SU-DHL-6 (cell line): ENCODE results near the gene RTRAF.

Experiments used
- H2AFZ ChIP-seq: fragments of 200-600 bp; sonication (generic); 2 replicates; pipeline ENCODE4 v1.6.1; 2014; ENCODE audit warnings: low read depth, mild to moderate bottlenecking, moderate library complexity, mixed read lengths, antibody characterized with exemption, low read length; ENCODE audit not compliant: severe bottlenecking
- H3F3A ChIP-seq: fragments of 200-600 bp; shearing (Covaris generic); 2 replicates; pipeline ENCODE4 v1.6.0; 2016; ENCODE audit warnings: antibody characterized with exemption, mild to moderate bottlenecking; ENCODE audit not compliant: insufficient read depth
- H3K27ac ChIP-seq: fragments of 200-600 bp; sonication (generic); 2 replicates; pipeline ENCODE4 v1.5.1; 2016; ENCODE audit warnings: low read depth, mild to moderate bottlenecking, low read length, moderate library complexity, mixed read lengths
- H3K27me3 ChIP-seq: fragments of 200-600 bp; sonication (generic), shearing (Covaris generic); 2 replicates; pipeline ENCODE4 v1.6.0; 2014; ENCODE audit warnings: mild to moderate bottlenecking, low read length
- H3K36me3 ChIP-seq: fragments of 200-600 bp; sonication (generic); 2 replicates; pipeline ENCODE4 v1.6.1; 2014; ENCODE audit warnings: mild to moderate bottlenecking, low read length, mixed read lengths
- H3K4me2 ChIP-seq: fragments of 300-600, 200-600 bp; shearing (Covaris generic), sonication (generic); 2 replicates; pipeline ENCODE4 v1.6.0; 2014; ENCODE audit warnings: low read length, low read depth, mild to moderate bottlenecking; ENCODE audit not compliant: poor library complexity, severe bottlenecking
- H3K4me3 ChIP-seq: fragments of 200-600 bp; sonication (generic); 2 replicates; pipeline ENCODE4 v1.5.1; 2014; ENCODE audit warnings: antibody characterized with exemption, low read length, mild to moderate bottlenecking, mixed read lengths; ENCODE audit not compliant: insufficient read depth, poor library complexity, severe bottlenecking
- H3K79me2 ChIP-seq: fragments of 200-600 bp; sonication (generic); 2 replicates; pipeline ENCODE4 v1.6.1; 2014; ENCODE audit warnings: mild to moderate bottlenecking, low read length, moderate library complexity; ENCODE audit not compliant: insufficient read depth
- H3K9ac ChIP-seq: fragments of 200-600 bp; sonication (generic); 2 replicates; pipeline ENCODE4 v1.7.0; 2014; ENCODE audit warnings: mild to moderate bottlenecking, low read length
- H3K9me2 ChIP-seq: fragments of 200-600 bp; sonication (generic); replicated peaks from 2 replicates; pipeline ENCODE4 v1.6.1; 2014; ENCODE audit warnings: low read length; ENCODE audit not compliant: insufficient read depth
- H3K9me3 ChIP-seq: fragments of 200-600 bp; sonication (generic); 2 replicates; pipeline ENCODE4 v1.6.1; 2014; ENCODE audit warnings: low read length, mixed read lengths; ENCODE audit not compliant: insufficient read depth
- H4K20me1 ChIP-seq: fragments of 200-600 bp; sonication (generic); 2 replicates; pipeline ENCODE4 v1.6.1; 2014; ENCODE audit warnings: low read depth, mild to moderate bottlenecking, antibody characterized with exemption, low read length, moderate library complexity, mixed read lengths
- CTCF ChIP-seq: fragments of 200-600 bp; sonication (generic); IDR thresholded peaks from one replicate; pipeline ENCODE4 v1.5.1; 2017; ENCODE audit warnings: antibody characterized with exemption, mild to moderate bottlenecking, low read length, moderate library complexity; ENCODE audit not compliant: insufficient read depth, poor library complexity, severe bottlenecking
- EZH2phosphoT487 ChIP-seq: fragments of 200-600 bp; sonication (generic), shearing (Covaris generic); conservative IDR thresholded peaks from 2 replicates; pipeline ENCODE4 v1.6.1; 2018; ENCODE audit warnings: mild to moderate bottlenecking, antibody characterized with exemption, low read length, moderate library complexity, mixed read lengths

RTRAF gene

GRCh38 chr14:52026017-52026660, 36.8 kb downstream of the RTRAF start:
- Histone ChIP-seq H3K79me2 (no peaks in the 10 kb centered on the region), H3K9me3 (no peaks in the 10 kb centered on the region), H3K9me2 (no peaks in the 10 kb centered on the region), H4K20me1 (no peaks in the 10 kb centered on the region), H3F3A (no peaks in the 10 kb centered on the region), H3K9ac (no peak overlapping the region), H3K4me2 (no peak overlapping the region), H3K27ac (no peak overlapping the region), H3K27me3 (no peaks in the 10 kb centered on the region), H2AFZ (no peak overlapping the region), H3K36me3 (no peaks in the 10 kb centered on the region), H3K4me3 (no peak overlapping the region)
- TF ChIP-seq CTCF (no peak), EZH2phosphoT487 (no peak)

- TF ChIP-seq EZH2phosphoT487 = no peak
- no peak for TF ChIP-seq CTCF
- H4K20me1 ChIP-seq = no peaks in the 10 kb centered on the region
- H3K79me2 ChIP-seq = no peaks in the 10 kb centered on the region
- no peak overlapping the region for H3K9ac ChIP-seq
- H3K36me3 ChIP-seq = no peaks in the 10 kb centered on the region
- H3K9me2 ChIP-seq = no peaks in the 10 kb centered on the region
- no peak overlapping the region for H3K4me3 ChIP-seq
- H3K9me3 ChIP-seq = no peaks in the 10 kb centered on the region
- H3K27me3 ChIP-seq = no peaks in the 10 kb centered on the region
- H3K4me2 ChIP-seq = no peak overlapping the region
- H3F3A ChIP-seq = no peaks in the 10 kb centered on the region
- H3K27ac ChIP-seq = no peak overlapping the region
- no peak overlapping the region for H2AFZ ChIP-seq
These were observed 37.6 kb downstream of the RTRAF start for GRCh38 chr14:52026901-52027300.

GRCh38 chr14:52029881-52030280, 40.5 kb downstream of the RTRAF start:
- H4K20me1 ChIP-seq = no peaks in the 10 kb centered on the region
- H3F3A ChIP-seq = no peaks in the 10 kb centered on the region
- no peaks in the 10 kb centered on the region for H3K9me3 ChIP-seq
- no peaks in the 10 kb centered on the region for H3K79me2 ChIP-seq
- no peak overlapping the region for H3K9ac ChIP-seq
- H2AFZ ChIP-seq = no peak overlapping the region
- H3K27me3 ChIP-seq = no peaks in the 10 kb centered on the region
- no peaks in the 10 kb centered on the region for H3K9me2 ChIP-seq
- H3K36me3 ChIP-seq = no peaks in the 10 kb centered on the region
- no peak overlapping the region for H3K4me3 ChIP-seq
- no peak overlapping the region for H3K27ac ChIP-seq
- H3K4me2 ChIP-seq = no peak overlapping the region
- TF ChIP-seq CTCF (no peak), EZH2phosphoT487 (no peak)
